Suprapubic skin (tissue), 4 donors: ENCODE measurements around the gene ESR2. TPM values are rescaled to one million over a fixed set of nuclear protein-coding genes. Genes with fewer than 3 reads are reported as not detected.

Experiments used
- DNase-seq, 2 donors: peaks; one replicate each; pipeline ENCODE4 v3.0.0-alpha.2; 2019; ENCODE audit warnings: low spot score in 2 of 2
- H3K27ac ChIP-seq: fragments of 200-600 bp; sonication (generic); one replicate; pipeline ENCODE4 v1.5.1; 2019
- H3K27me3 ChIP-seq: fragments of 200-600 bp; sonication (generic); one replicate; pipeline ENCODE4 v1.5.1; 2019
- H3K36me3 ChIP-seq: fragments of 200-600 bp; sonication (generic); one replicate; pipeline ENCODE4 v1.5.1; 2019
- H3K4me1 ChIP-seq: fragments of 200-600 bp; sonication (generic); one replicate; pipeline ENCODE4 v1.5.1; 2019
- H3K4me3 ChIP-seq: fragments of 200-600 bp; sonication (generic); one replicate; pipeline ENCODE4 v1.5.1; 2019; ENCODE audit warnings: mild to moderate bottlenecking
- H3K9me3 ChIP-seq: fragments of 200-600 bp; sonication (generic); one replicate; pipeline ENCODE4 v1.5.1; 2019
- EP300 ChIP-seq: sonication (generic); formaldehyde crosslinking; IDR thresholded peaks from one replicate; pipeline ENCODE4 v1.6.1; 2017; ENCODE audit warnings: antibody characterized with exemption
- POLR2A ChIP-seq, 2 donors: fragments of 450-650 bp; IDR thresholded peaks; one replicate each; pipeline ENCODE4 v1.6.1; 2017; ENCODE audit warnings: antibody characterized with exemption in 2 of 2, mild to moderate bottlenecking in 2 of 2, moderate library complexity in 2 of 2
- POLR2AphosphoS5 ChIP-seq, 3 donors: sonication (generic); formaldehyde crosslinking; IDR thresholded peaks; one replicate each; pipeline ENCODE4 v1.6.1; 2017; ENCODE audit warnings: antibody characterized with exemption in 3 of 3
- WGBS: methylation state at CpG from one replicate; pipeline ENCODE4 v1.1.5; 2018; 5-methylcytosine and 5-hydroxymethylcytosine counted together
- total RNA-seq, 4 donors: library from RNA; depleted of rRNA; stranded (reverse); fragments of >200 nt; gene quantifications; one replicate each; pipeline ENCODE4 v1.1.0, GENCODE V29; 2016
- TF ChIP-seq, protein P1 (sequence below), 2 donors: fragments of 200-600 bp in 1 of 2; fragments of 450-650 bp in 1 of 2; sonication (generic) in 1 of 2; IDR thresholded peaks; one replicate each; pipeline ENCODE4 v1.5.1; 2016 to 2019; ENCODE audit warnings: antibody characterized with exemption in 2 of 2, mild to moderate bottlenecking in 1 of 2, moderate library complexity in 1 of 2

Gene ESR2
- total RNA-seq, 4 donors from 2014 or later: 0.38 to 1.4 (median 1.1) TPM; not detected in 1

DNA sequence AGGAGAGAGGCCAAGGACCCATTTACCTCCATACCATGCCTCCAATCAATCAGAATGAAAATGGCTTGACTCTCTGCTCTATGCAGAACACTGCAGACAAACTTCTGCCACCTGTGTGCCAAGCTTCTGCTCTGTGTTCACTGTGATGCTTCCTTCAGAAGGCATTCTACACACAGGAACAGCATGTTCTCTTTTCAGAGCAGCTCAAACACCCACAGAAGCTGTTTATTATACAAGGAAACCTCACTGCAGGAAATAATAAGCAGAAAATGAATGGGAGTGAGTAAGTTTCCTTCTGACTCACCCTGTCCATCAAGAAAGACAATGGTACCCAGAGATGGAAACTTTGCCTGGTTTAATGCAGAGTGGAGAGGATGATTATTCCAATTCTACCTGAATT lies 2.4 kb upstream of the ESR2 start:
- Histone ChIP-seq H3K4me3 (no peak overlapping the region), H3K27me3 (peaks cover 32% of the 10 kb centered on the region), H3K4me1 (peaks cover 18% of the 10 kb centered on the region), H3K9me3 (no peaks in the 10 kb centered on the region), H3K36me3 (no peaks in the 10 kb centered on the region), H3K27ac (no peak overlapping the region)
- DNase-seq: no peak
- no peak for TF ChIP-seq POLR2AphosphoS5 (IDR thresholded peaks at IDR 0.05)
- no peak for TF ChIP-seq EP300
- TF ChIP-seq, protein P1, sequence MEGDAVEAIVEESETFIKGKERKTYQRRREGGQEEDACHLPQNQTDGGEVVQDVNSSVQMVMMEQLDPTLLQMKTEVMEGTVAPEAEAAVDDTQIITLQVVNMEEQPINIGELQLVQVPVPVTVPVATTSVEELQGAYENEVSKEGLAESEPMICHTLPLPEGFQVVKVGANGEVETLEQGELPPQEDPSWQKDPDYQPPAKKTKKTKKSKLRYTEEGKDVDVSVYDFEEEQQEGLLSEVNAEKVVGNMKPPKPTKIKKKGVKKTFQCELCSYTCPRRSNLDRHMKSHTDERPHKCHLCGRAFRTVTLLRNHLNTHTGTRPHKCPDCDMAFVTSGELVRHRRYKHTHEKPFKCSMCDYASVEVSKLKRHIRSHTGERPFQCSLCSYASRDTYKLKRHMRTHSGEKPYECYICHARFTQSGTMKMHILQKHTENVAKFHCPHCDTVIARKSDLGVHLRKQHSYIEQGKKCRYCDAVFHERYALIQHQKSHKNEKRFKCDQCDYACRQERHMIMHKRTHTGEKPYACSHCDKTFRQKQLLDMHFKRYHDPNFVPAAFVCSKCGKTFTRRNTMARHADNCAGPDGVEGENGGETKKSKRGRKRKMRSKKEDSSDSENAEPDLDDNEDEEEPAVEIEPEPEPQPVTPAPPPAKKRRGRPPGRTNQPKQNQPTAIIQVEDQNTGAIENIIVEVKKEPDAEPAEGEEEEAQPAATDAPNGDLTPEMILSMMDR (IDR thresholded peaks at IDR 0.05): no peak
- no peak for TF ChIP-seq POLR2A (IDR thresholded peaks at IDR 0.05)

DNA sequence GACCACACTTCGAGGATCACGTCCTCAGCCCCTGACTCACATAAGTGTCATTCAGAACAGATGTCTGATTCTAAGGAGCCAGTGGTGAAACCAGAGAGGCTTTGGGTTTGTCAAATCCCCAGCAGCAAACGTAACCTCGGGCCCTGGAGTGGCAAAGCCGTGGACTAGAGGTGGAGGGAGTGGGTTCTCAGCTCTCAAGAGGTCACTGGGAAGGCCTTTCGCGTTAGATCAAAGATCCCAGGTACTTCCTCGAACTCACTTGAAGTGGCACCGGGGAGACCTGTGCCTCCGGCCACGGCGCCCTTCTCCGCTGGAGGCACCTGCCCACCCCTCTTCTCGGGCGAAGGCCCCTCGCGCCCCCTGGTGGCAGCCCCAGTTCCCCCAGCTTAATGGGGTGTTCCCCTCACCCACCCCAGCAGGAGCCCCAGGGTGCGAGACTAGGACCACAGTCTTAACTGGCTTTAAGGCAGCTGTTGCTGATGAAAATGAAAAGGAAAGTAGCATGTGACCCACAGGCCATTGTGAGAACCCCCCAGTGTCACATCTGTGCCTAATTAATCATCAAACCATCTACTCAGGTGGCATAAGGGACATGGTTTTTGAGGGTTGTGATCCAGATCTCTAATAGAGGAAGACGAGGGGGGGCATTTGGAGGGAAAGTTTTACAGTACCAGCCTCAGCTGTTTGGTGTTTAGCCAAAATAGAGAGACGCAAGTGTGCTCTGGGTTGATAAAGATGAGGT lies 672 bp upstream of the ESR2 start:
- Histone ChIP-seq H3K4me1 (peaks cover 18% of the 10 kb centered on the region), H3K27ac (no peak overlapping the region), H3K4me3 (peak overlapping the region; percentile 45), H3K27me3 (peaks cover 40% of the 10 kb centered on the region), H3K36me3 (no peaks in the 10 kb centered on the region), H3K9me3 (no peaks in the 10 kb centered on the region)
- TF ChIP-seq, protein P1 (IDR thresholded peaks at IDR 0.05): peak; percentile 13 to 55
- TF ChIP-seq POLR2AphosphoS5 (IDR thresholded peaks at IDR 0.05) (no peak), POLR2A (IDR thresholded peaks at IDR 0.05) (no peak), EP300 (no peak)
- peak in 1 of 2 donors; percentile 70 for DNase-seq
- 13% methylated on average over 7 of the region's 20 CpGs for WGBS

DNA sequence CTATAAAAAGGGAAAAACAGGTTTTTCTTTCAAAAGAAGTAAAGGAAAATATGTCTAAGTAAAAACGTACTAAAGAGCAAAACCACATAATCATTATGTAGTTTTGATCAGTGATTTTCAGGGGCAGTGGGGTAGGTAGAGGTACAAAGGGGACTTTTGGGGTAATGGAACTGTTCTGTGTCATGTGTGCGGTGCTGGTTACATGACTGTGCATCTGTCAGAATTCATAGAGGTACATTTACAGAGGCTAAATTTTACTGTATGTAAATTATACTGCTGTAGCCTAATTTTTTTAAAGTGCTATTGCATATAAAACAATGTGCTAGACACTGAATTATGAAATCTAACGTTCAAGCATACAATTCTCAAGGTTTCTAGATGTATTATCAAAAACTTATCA lies 2.0 kb downstream of the ESR2 start:
- Histone ChIP-seq H3K4me1 (peaks cover 18% of the 10 kb centered on the region), H3K4me3 (no peak overlapping the region), H3K9me3 (no peaks in the 10 kb centered on the region), H3K36me3 (no peaks in the 10 kb centered on the region), H3K27ac (no peak overlapping the region), H3K27me3 (peaks cover 40% of the 10 kb centered on the region)
- no peak for DNase-seq
- TF ChIP-seq, protein P1 (IDR thresholded peaks at IDR 0.05): no peak
- no peak for TF ChIP-seq POLR2AphosphoS5 (IDR thresholded peaks at IDR 0.05)
- TF ChIP-seq EP300: no peak
- TF ChIP-seq POLR2A (IDR thresholded peaks at IDR 0.05): no peak
- WGBS: 88% methylated on average over 3 of the region's 3 CpGs

DNA sequence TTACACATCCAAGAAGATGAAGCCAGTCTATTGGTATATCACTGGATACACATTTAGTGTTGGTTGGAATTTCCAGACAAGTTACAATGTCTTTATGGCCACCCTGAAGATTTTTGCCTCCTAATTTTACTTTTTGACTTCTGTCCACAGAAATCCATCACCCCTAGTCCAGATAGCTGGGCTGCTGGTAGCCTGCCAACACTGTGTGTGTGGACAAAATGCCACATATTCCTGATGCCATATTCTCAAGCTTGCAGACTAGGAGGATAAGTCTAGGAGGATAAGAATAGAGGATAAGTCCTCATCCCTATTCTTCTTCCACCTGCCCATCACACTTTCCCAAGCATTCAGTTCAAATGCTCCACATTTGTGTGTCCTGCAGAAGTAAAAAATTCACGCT lies 4.6 kb downstream of the ESR2 start:
- no peak for DNase-seq
- TF ChIP-seq POLR2A (IDR thresholded peaks at IDR 0.05): no peak
- TF ChIP-seq POLR2AphosphoS5 (IDR thresholded peaks at IDR 0.05): no peak
- TF ChIP-seq EP300: no peak
- TF ChIP-seq, protein P1 (IDR thresholded peaks at IDR 0.05): no peak
- Histone ChIP-seq H3K9me3 (no peaks in the 10 kb centered on the region), H3K27ac (no peak overlapping the region), H3K27me3 (peaks cover 30% of the 10 kb centered on the region), H3K36me3 (no peaks in the 10 kb centered on the region), H3K4me3 (no peak overlapping the region), H3K4me1 (peaks cover 12% of the 10 kb centered on the region)
- 100% methylated on average over 1 of the region's 1 CpG for WGBS

DNA sequence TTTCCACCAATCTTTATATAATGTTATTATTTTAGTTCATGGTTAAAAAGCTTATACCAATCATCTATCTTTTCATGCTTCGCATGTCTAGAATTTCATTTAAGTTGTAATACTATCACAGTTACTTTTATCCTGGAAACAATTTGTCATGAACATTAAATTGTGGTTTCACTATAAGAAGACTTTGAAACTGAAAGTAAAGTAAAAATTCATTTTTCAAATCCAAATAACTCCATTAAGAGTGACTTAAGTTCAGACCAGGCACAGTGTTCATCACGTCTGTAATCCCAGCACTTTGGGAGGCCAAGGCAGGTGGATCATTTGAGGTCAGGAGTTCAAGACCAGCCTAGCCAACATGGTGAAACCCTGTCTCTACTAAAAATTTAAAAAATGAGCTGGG lies 12.4 kb downstream of the ESR2 start:
- H3K9me3 ChIP-seq: no peaks in the 10 kb centered on the region
- no peaks in the 10 kb centered on the region for H3K4me1 ChIP-seq
- DNase-seq: no peak
- no peak overlapping the region for H3K4me3 ChIP-seq
- no peak overlapping the region for H3K27ac ChIP-seq
- H3K27me3 ChIP-seq: no peaks in the 10 kb centered on the region
- H3K36me3 ChIP-seq: no peaks in the 10 kb centered on the region
- TF ChIP-seq, protein P1 (IDR thresholded peaks at IDR 0.05): no peak
- no peak for TF ChIP-seq POLR2AphosphoS5 (IDR thresholded peaks at IDR 0.05)
- 58% methylated on average over 2 of the region's 2 CpGs for WGBS
